Smooth muscle cell of the coronary artery (primary cell): ENCODE results near the gene OSBPL3. TPM values are rescaled to one million over a fixed set of nuclear protein-coding genes. Genes with fewer than 3 reads are reported as not detected.

Source experiments
- total RNA-seq: library from RNA; depleted of rRNA; stranded (reverse); fragments of >200 nt; gene quantifications from 2 replicates; pipeline ENCODE4 v1.2.3, GENCODE V29; 2014; ENCODE audit warnings: low replicate concordance

The OSBPL3 gene, protein sequence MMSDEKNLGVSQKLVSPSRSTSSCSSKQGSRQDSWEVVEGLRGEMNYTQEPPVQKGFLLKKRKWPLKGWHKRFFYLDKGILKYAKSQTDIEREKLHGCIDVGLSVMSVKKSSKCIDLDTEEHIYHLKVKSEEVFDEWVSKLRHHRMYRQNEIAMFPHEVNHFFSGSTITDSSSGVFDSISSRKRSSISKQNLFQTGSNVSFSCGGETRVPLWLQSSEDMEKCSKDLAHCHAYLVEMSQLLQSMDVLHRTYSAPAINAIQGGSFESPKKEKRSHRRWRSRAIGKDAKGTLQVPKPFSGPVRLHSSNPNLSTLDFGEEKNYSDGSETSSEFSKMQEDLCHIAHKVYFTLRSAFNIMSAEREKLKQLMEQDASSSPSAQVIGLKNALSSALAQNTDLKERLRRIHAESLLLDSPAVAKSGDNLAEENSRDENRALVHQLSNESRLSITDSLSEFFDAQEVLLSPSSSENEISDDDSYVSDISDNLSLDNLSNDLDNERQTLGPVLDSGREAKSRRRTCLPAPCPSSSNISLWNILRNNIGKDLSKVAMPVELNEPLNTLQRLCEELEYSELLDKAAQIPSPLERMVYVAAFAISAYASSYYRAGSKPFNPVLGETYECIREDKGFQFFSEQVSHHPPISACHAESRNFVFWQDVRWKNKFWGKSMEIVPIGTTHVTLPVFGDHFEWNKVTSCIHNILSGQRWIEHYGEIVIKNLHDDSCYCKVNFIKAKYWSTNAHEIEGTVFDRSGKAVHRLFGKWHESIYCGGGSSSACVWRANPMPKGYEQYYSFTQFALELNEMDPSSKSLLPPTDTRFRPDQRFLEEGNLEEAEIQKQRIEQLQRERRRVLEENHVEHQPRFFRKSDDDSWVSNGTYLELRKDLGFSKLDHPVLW
- total RNA-seq: 8.9 and 22.2 TPM in 2 replicates

DNA sequence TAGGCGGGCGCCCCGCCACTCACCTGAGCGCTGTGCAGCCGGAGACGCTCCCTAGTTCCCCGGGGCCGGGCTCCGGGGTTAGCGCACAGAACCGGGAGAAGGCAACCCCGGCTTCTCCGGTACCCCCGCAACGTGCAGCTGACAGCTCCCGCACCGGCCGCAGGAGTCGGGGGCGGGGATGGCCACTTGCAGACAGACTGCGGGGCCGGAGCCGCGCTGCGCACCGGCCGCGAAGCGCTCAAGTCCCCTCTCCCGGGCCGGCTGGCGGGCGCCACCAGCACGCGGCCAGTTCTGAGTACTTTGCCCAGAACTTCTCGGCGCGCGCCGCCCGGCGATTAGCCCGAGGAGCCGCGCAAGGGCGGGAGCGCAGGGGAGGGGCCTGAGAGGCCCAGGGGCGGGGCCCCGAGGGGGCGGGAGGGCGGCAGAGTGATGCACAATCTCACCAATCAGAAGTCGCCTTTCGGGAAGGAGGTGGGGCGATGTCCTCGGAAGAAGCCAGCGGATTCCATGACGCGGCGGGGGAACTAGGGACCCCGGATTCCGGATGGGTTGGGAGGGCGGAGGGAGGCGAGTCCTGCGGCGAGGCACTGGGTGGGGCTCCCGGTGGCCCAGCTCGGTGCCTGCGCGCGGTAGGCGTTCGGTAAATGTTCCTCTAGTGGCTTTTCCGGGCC is at the start of gene OSBPL3:
Gene OSBPL3, minus strand, starts transcription at position 316 of the 671 bp plus-strand sequence. CDS start 87,706 bp downstream, outside the sequence.

DNA sequence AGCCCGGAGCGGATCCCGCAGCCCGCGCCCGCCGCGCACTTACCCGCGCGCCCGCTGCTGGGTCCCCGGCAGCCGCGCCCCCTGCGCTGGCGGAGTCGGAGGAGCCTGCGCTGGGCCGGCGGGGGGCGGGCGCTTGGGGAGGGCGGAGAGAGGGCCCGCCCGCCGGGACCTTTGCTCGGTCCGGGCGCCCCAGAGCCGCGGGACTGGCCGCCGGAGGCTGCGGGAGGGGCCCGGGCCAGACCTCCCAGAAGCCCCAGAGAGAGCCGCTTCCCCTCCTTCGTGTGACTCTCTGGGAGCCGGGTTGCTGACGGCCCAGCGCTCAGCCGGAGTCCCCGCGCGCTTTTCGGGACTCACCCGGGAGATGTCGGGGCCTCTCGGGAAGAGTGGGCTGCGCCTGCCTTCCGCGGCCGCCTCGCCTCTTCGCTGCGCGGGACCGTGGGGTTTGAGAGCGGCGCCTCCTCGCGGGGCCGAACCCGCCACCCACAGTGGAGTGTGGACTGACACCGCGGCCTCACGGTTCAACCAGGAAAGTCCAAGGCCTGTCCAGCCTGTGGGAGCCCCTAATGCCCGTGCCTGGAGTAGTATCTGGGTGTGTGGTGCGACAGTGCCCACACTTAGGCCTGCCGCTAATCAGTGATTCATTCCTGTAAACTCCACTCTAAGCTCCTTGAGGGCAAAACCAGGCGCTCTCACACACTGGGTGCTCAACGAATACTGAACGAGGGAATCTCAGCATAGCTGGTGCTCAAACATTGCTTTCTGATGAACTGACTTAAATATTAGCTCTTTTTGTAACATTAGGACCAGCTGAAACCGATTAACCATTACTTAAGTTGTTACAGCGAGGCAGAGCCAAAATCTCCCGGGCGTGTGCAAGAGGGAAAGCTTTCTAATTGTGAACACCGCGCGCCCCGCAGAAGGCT is 222.4 kb downstream of the OSBPL3 start, which contains the start of gene GSDME:
Gene GSDME, minus strand, starts transcription at position 112 of the 923 bp plus-strand sequence. CDS start 7,690 bp downstream, outside the sequence.

Other genes starting within 250 kb of the OSBPL3 start
- gene GSDME, start 222.7 kb downstream of the OSBPL3 start, total RNA-seq: 81.1 and 91.1 TPM in 2 replicates
- 8.9 and 41.6 TPM in 2 replicates for gene CYCS, start 145.1 kb upstream of the OSBPL3 start, total RNA-seq
- not detected in 2 replicates for gene NPVF, start 248.3 kb upstream of the OSBPL3 start, total RNA-seq